ENCODE measurements around the gene MXD1.
"Not testable (repeated sequence)": the region's sequence is repeated elsewhere in the genome, so short reads cannot be mapped to it uniquely, and the experiment has no call there.

The MXD1 gene, protein sequence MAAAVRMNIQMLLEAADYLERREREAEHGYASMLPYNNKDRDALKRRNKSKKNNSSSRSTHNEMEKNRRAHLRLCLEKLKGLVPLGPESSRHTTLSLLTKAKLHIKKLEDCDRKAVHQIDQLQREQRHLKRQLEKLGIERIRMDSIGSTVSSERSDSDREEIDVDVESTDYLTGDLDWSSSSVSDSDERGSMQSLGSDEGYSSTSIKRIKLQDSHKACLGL

DNA sequence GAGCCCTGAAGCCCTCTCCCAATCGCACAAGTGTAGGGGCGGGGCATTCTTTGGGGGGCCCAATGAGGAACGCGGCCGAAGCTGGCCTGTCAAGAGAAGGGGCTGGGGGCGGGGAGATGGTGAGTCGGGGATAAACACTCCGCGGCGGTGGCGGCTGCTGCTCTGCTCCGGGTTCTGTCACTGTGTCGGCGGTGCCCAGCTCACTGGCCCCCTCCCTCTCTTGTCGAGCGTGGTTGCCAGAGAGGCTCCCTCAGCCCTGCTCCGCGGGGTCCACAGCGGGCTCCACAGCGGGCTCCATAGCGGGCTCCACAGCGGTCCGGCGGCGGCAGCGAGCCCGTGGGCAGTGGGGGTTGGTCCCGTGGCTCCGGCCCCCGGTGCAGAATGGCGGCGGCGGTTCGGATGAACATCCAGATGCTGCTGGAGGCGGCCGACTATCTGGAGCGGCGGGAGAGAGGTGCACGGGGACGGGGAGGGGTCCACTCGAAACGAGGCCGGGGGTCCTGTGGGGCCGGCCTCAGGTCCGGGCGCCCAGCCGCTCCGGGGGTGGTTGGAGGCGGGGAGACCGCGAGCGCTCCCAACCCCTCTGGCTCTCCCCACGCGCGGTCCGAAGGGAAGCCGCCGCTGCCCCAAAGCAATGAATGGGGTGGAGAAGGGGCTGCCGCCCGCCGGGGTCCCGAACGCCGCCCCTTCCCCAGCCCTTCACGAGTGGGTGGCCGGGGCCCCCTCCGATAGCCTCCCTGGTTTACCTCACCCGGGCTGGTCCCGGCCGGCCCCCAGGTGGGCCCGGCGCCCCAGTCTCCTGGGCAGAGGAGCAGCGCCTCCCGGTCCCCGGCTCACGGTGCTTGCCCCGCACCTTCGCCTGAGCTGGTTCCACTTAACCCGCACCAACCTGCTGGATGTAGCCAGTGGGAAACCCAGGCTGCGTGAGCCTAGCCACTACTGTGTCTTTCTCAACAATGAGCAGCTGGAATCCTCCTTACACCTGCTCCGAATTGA, at the start of gene MXD1:
Gene MXD1, plus strand, starts transcription at position 160 of the 996 bp plus-strand sequence. Its CDS starts 222 bp downstream, at position 382.
- DNase-seq: peak; percentile 100

- no peak for DNase-seq
Measured at GRCh38 chr2:69888451-69888850, 26.5 kb upstream of the MXD1 start.

DNA sequence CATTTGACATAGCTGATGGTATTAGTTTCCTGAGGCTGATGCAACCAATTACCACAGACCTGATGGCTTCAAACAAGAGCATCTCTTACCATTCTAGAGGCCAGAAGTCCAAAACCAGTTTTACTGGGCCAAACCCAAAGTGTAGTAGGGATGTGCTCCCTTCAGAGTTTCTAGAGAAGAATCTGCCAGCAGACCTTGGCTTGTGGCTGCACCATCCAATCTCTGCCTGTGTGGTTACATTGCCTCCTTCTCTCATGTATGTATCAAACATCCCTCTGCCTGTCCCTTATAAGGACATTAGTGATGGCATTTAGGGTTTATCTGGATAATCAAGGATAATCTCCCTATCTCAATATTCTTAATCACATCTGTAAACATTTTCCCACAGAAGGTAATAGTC, 25.6 kb upstream of the MXD1 start:
- no peak for DNase-seq

DNA sequence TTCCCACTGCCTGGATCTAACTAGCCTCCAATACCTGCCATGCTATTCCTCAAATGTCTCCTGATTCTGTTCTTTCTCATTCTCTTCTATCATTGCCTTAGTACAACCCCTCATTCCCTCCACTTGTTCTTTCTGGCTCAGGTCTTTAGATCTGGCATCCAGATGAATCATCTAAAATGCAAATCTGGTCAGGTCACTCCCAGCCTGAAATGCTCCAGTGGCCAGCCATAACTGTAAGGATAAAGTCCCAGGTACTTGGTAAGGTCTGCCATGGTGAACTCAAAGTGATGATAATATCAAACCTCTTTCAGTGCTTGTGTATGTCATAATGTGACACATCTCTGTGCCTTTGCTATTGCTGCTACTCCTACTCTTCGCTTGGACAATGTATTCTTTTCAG, 24.0 kb upstream of the MXD1 start:
- DNase-seq: no peak

DNA sequence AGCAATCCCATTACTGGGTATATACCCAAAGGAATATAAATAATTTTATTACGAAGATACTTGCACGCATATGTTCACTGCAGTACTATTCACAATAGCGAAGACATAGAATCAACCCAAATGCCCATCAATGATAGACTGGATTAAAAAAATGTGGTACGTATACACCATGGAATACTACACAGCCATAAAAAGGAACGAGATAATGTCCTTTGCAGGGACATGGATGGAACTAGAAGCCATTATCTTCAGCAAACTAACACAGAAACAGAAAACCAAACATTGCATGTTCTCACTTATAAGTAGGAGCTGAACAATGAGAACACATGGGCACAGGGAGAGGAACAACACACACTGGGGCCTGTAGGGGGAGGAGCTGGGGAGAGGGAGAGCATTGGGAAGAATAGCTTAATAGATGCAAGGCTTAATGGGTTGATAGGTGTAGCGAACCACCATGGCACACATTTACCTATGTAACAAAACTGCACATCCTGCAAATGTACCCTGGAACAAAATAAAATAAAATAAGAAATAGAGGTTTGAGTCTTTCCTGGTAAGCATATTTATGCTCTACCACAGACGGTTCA, 22.0 kb upstream of the MXD1 start:
- DNase-seq: not testable (repeated sequence)

DNA sequence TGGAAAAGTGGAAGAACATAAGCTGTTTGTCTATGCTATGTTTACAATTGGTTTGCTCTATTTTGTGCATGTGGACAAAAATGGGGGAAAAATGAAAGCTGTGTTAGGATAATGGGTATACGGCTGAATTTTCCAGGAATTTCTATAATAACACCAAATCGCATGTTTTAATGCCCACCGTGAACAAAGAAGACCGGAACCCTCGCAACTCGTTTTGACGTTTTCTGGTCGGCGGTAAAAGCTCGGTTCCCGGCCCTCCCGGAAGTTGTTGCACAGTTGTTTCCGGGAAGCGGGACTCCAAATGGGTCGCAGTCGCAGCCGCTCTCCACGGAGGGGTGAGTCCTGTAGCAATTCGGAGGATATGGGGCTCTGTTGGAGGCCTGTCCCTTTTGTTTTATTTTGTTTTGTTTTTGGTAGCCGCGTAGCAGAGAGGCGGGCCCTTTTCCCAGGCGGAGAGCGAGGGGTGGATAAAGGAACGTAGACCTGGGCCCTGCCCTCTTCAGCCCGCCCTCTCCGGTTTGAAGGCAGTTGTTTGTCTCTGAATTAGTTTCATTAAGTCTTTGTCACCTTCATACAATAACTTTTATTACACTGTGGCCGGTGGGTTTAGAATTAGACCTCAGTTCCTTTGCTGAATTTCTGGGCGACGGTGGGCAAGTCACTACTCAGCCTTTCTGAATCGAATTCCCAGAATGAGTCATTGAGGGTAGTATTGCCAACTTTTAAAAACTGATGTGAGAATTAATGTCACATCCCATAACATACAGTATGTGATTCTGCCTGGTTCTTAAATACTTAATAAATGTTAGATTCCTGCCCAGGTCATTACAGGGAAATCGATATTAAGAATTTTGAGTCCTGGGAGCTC, 21.0 kb upstream of the MXD1 start, which contains the start of gene SNRNP27:
Gene SNRNP27, plus strand, starts transcription at position 273 of the 868 bp plus-strand sequence. Its CDS starts 29 bp downstream, at position 302.
- DNase-seq: peak; percentile 88

DNA sequence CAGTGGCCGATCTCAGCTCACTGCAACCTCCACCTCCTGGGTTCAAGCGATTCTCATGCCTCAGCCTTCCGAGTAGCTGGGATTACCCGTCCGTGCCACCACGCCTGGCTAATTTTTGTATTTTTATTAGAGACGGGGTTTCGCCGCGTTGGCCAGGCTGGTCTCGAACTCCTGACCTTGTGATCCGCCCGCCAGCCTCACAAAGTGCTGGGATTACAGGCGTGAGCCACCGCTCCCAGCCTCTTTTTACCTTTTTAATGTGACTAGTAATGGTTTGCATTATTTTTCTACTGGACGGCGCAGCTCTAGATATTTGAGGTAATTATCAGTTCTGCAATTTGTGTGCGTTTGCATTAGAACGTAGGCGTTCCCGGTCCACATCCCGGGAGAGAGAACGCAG, 20.2 kb upstream of the MXD1 start:
- DNase-seq: not testable (repeated sequence)

DNA sequence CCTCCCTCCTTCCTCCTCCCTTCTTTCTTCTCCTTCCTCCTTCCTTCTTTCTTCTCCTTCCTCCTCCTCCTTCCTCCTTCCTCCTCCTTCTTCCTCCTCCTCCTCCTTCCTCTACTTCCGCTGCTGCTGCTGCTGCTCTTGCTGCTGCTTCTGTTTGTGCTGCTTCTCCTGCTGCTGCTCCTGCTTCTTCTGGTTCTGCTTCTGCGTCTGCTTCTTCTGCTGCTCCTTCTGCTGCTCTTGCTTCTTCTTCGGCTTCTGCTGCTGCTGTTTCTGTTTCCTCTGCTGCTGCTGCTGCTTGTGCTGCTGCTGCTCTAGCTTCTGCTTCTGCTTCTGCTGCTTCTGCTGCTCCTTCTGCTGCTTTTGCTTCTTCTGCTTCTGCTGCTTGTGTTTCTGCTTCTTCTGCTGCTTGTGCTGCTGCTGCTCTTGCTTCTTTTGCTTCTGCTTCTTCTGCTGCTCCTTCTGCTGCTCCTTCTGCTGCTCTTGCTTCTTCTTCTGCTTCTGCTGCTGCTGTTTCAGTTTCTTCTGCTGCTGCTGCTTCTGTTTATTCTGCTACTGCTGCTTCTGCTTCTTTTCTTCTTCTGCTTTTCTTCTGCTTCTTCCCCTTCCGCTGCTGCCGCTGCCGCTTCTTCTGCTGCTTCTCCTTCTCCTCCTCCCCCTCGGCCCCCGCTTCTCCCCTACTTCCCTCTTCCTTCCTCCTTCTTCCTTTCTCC, 12.5 kb upstream of the MXD1 start:
- DNase-seq: no peak

DNA sequence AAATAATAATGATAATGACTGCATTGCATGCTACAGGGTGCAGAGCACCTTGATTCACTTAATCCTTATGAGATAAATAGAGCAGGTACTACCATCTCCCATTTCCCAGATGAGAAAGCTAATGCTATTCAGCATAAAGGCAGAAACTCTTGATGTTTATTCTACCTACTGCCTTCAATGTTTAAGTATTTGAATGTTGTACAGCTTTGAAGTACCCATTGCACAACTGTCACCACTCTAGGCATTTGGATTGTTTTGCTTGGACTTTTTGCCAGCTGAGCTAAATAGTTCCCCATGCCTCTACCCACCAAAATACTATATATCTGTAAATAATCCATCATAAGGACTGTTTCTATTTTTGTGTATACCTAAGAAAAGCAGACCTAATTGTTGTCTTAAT, 7.7 kb upstream of the MXD1 start:
- no peak for DNase-seq

DNA sequence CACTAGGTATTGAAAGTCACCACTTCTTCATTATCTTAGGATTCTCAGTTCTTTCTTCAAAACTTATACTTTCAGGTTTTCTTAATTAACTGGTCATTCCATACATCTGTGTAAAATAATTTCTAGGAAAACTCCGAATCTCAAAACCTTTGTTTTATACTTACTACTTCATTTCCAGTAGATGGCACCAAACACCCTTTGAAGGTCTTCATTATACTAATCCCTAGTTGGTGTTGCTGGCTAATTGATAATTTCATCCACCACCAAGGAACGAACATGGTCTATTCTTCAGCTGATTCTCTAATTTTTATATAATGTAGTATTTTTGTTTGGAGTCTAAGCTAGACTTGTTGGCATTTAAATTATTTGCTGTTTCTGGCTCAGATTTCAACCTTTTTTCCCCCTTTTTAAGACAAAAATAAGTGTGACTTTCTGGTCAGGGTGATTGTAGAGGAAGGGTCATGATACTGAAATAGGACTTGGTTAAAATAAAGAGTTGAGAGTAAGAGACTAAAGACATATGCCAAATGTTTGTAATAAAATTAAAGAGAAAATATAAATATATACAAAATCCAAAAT, 2.8 kb upstream of the MXD1 start:
- DNase-seq: no peak

DNA sequence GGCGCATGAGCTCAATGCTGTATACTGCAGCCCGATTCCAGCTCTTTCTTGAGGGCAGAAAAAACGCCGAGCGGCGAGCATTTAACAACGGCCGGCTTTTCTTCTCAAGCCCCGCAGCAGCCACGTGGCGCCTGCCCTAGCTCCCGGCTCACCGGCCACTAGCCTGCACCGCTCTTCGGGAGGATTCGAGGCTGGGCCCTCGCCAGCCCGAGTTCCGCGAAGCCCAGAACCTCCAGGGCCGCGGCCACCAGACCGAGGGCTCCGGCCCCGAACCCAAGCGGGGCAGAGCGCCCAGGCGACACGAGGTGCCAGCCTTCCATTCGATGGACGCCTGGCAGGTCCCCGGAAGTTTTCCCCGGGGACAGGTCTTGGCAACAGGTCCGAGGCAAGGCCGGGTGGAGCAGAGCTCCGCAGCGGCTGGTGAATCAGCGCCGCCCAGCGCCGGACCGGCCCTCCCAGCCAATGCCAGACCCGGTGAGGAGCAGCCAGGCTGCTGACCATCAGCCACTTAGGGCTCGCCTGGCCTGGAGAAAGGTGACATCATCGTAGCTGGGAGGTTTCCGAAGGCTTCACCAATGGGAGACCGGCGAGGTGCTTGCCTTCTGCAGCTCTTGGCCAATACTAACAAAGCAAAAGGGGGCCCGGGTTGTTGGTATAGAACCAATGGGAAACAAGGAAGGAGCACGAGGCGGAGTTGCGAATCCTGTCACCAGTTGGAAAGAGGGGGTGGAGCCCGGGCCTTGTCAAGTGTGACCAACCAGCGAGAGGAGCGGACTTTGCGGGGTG, 552 bp upstream of the MXD1 start:
- peak; percentile 45 for DNase-seq

DNA sequence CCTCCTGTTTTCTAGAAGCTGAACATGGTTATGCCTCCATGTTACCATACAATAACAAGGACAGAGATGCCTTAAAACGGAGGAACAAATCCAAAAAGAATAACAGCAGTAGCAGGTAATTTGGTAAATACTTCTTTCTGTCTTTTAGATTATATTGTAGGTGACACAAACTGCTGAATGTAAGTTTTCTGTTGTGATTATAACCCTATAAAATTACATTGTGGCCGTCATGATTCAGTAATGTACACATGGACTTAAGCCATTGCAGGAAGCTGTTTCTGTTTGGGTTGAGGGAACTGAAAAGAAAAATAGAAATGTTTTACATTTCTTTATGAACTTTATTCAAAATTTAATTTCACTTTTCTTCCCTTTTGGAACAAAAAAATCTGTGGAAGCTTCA, 1.2 kb downstream of the MXD1 start:
- DNase-seq: no peak

DNA sequence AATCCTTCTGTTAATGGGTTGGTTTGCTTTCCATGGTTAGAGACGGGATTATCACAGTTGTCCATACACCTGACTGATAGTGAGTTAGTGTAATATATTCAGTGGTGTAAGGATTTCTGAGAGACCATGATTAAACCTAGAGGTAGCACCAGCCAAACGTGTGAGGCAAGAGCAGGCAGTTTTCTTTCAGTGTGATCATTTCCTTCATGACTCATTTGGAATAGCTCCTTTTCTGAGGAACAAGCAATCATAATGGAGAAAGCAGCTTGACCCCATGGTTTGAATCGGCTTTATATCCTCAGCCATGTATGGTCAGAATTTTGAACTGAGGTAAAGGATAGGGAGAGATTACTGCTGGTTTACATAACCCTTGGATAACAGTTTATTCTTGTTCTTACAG, 2.9 kb downstream of the MXD1 start:
- DNase-seq: no peak

- DNase-seq: no peak
Measured at GRCh38 chr2:69918401-69918800, 3.5 kb downstream of the MXD1 start.

DNA sequence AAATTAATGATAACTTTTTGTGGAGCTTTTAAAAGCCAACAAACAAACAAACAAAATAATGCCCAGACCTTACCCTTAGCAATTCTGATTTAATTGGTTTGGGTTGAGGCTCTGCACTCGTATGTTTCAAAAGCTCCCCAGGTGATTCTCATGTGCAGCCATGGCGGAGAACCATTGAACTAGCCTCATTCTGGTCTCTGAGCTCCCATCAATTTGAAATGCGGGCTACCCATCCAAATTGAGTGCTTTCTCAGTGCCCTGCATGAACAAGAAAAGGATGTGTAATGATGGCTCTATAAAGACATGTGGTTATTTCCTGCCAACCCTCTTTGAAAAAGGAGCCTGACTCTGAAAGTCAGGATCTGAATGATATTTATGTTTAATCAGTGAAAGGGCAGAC, 8.2 kb downstream of the MXD1 start:
- no peak for DNase-seq

DNA sequence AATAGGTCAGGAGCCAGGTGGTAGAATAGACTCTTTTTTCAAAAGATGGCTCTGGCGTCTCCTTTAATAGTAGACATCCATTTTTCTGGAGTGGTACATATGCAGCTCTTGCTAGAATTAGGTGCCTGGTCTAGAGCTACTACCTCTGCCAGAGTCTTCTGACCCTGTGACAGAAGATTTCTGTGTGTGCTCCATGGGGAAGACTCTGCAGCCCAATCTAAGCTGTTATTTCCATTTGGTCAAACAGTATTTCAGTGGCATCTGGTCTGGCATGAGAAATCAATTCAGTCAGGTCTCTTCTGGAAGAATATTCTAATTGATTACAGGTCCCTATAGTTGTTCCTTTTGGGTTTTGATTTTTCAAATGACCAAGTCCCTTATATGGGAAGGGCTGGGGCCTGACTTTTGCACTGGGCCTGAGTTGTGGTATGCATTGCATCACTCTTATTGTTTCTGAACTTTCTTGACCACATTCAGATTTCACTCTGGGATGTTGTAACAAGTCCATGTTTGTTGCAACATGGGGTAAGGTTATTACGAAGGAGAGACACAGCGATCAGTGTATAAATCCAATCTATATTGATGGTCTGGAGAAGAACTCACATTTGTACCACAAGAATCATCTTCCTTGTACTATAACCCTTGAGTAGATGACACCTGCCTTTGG, 12.1 kb downstream of the MXD1 start:
- no peak for DNase-seq

DNA sequence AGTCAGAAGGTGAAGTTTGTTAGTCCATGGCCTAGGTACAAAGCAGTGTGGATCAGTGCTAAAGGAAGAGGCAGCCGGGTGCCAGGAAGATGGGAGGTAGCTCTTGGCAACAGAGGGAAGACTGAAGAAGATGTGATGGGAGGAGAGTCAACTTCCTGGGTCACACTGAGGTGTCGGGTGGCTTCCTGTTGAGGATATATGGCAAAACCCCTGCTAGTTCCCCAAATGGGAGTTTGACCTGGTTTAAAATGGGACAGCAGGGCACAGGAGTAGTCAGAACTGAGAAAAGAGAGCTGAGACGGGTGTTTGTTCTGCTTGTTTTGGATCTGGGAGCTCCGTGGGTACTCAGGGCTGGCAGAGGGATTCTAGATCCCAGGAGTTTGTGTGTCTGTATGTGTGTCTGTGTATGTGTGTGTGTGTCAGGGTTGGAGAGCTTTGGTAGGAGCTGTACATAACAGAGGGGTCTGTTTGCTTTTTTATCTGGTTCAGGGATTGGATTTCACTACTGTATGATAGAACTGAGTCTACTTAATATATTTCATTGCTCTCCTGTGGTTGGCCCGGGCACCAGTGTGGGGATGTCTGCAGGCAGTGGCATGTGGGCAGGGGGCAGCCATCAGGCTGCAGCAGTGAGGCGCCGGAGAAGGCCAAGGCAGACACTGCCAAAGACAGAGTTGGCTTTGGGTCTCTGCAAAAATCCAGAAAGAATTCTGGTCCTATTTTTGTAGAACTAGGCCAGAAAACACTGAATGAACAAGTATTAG, 17.1 kb downstream of the MXD1 start:
- DNase-seq: no peak

DNA sequence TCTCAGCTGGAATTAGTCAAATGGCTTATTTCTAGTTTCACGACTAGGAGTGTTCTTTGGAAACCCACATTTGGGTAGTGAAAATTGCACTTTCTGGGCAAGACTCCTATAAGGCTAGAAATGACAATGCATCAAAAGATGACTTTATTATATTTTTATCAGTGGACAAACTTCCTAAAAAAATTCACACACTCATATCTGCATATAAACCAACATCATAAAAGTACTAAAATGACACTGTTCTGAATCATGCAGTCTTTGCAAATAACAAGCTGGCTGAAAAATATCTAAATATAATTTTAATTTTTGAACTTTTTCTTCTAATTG, 17.6 kb downstream of the MXD1 start:
- DNase-seq: no peak

- no peak for DNase-seq
Measured at GRCh38 chr2:69933254-69933828, 18.4 kb downstream of the MXD1 start.
